Kidney (tissue), 14 donors: ENCODE results near the gene SPHK1. TPM values are rescaled to one million over a fixed set of nuclear protein-coding genes. Genes with fewer than 3 reads are reported as not detected.

ENCODE experiments used
- DNase-seq, 5 donors: peaks; one replicate each; pipeline ENCODE4 v3.0.0-alpha.2; 2013 to 2020
- FAIRE-seq: peaks from 2 replicates; lab custom pipeline; 2012; peaks lifted over from hg19 to GRCh38; lab: Jason Lieb, UNC
- H3K27ac ChIP-seq, 2 donors: one replicate each; pipeline ENCODE4 v1.7.0; 2013; ENCODE audit warnings: low read depth in 2 of 2, low read length in 2 of 2, inconsistent platforms in 1 of 2
- H3K27me3 ChIP-seq: one replicate; pipeline ENCODE4 v1.7.1; 2013; ENCODE audit warnings: low read length, inconsistent platforms; ENCODE audit not compliant: control insufficient read depth, insufficient read depth
- H3K36me3 ChIP-seq, 3 donors: one replicate each; pipeline versions ENCODE4 v1.7.0 to v1.7.1; 2013; ENCODE audit warnings: low read length in 3 of 3, control low read depth in 1 of 3, inconsistent platforms in 1 of 3; ENCODE audit not compliant: insufficient read depth in 3 of 3, control insufficient read depth in 2 of 3
- H3K4me1 ChIP-seq, 3 donors: one replicate each; pipeline versions ENCODE4 v1.7.0 to v1.7.1; 2013; ENCODE audit warnings: low read length in 3 of 3, inconsistent platforms in 1 of 3, low read depth in 1 of 3; ENCODE audit not compliant: control insufficient read depth in 2 of 3, insufficient read depth in 2 of 3
- H3K4me3 ChIP-seq, 3 donors: one replicate each; pipeline versions ENCODE4 v1.7.0 to v1.8.1; 2013; ENCODE audit warnings: low read length in 3 of 3, control low read depth in 1 of 3, inconsistent platforms in 1 of 3
- H3K9ac ChIP-seq, 3 donors: one replicate each; pipeline versions ENCODE4 v1.7.0 to v1.7.1; 2013; ENCODE audit warnings: low read length in 3 of 3, control low read depth in 1 of 3, inconsistent platforms in 1 of 3
- H3K9me3 ChIP-seq, 3 donors: one replicate each; pipeline versions ENCODE4 v1.7.0 to v1.7.1; 2013; ENCODE audit warnings: low read length in 3 of 3, control low read depth in 1 of 3, inconsistent platforms in 1 of 3; ENCODE audit not compliant: control insufficient read depth in 2 of 3, insufficient read depth in 1 of 3
- CTCF ChIP-seq: IDR thresholded peaks from 3 replicates; pipeline ENCODE4 v1.5.1; 2012; ENCODE audit warnings: mild to moderate bottlenecking, moderate library complexity, borderline replicate concordance; ENCODE audit not compliant: insufficient read depth; ENCODE audit errors: extremely low read depth
- intact Hi-C: fragments of 100-400 bp; cut with DNase I; formaldehyde crosslinking; loops from one replicate; pipeline ENCODE4 v1.11.1; 2022
- polyA plus RNA-seq: library from polyadenylated mRNA; stranded (reverse); fragments of 350-450 nt; fragmentation: Illumina TruSeq; extraction: RNeasy Lipid Tissue Mini Kit (QIAGEN cat#74804); gene quantifications from one replicate; pipeline ENCODE4 v1.2.3, GENCODE V29; 2014; ENCODE audit warnings: low read depth, low replicate concordance; ENCODE audit not compliant: insufficient read depth
- total RNA-seq: library from RNA; stranded (reverse); fragmentation: NEBNext Ultra II Directional; extraction: Animal tissue kit (Norgen Biotek cat#: 25700); gene quantifications from one replicate; pipeline ENCODE4 v1.2.1, GENCODE V29; 2021
- donor health status: control.
- donor health status: control.
- donor health status: control.
- donor health status: control.
- donor health status: control.
- donor health status: DM: yes; HTN: yes; CAD: no.
- donor health status: Normal renal cell carcinoma (clear cell type).

SPHK1 gene
- total and polyA plus RNA-seq, 2 donors from 2014 or later: 1.5 to 10.4 TPM

- Histone ChIP-seq H3K9ac (no peak overlapping the region), H3K9me3 (no peaks in the 10 kb centered on the region), H3K27me3 (no peaks in the 10 kb centered on the region), H3K27ac (no peak overlapping the region), H3K36me3 (peaks cover 0 to 12% (median 10%) of the 10 kb centered on the region in 3 donors), H3K4me3 (no peak overlapping the region), H3K4me1 (no peaks in the 10 kb centered on the region)
- FAIRE-seq (no peak), DNase-seq (peak in 1 of 5 donors; percentile 73)
- intact Hi-C loops: no loop called here
- no peak for TF ChIP-seq CTCF
Observed at GRCh38 chr17:76405967-76406647, 21.7 kb downstream of the SPHK1 start.

GRCh38 chr17:76407509-76407908, 23.1 kb downstream of the SPHK1 start:
- intact Hi-C loops: no loop called here
- FAIRE-seq: no peak

GRCh38 chr17:76408037-76408849, 23.8 kb downstream of the SPHK1 start:
- no peak for FAIRE-seq
- no peaks in the 10 kb centered on the region for H3K4me1 ChIP-seq
- no peak overlapping the region for H3K4me3 ChIP-seq
- no peaks in the 10 kb centered on the region for H3K27me3 ChIP-seq
- TF ChIP-seq CTCF: peak; percentile 81
- H3K27ac ChIP-seq: no peak overlapping the region
- DNase-seq: peak in 3 of 5 donors; percentile 65 to 72 (median 70)
- intact Hi-C loops: no loop called here
- no peak overlapping the region for H3K9ac ChIP-seq
- H3K36me3 ChIP-seq: no peaks in the 10 kb centered on the region
- H3K9me3 ChIP-seq: no peaks in the 10 kb centered on the region

More at GRCh38 chr17:76407509-76407908, 23.1 kb downstream of the SPHK1 start:
- Histone ChIP-seq H3K4me1 (no peaks in the 10 kb centered on the region), H3K27me3 (no peaks in the 10 kb centered on the region), H3K27ac (no peak overlapping the region), H3K9me3 (no peaks in the 10 kb centered on the region), H3K36me3 (peaks cover 0 to 5% (median 1%) of the 10 kb centered on the region in 3 donors), H3K9ac (no peak overlapping the region), H3K4me3 (no peak overlapping the region)
- peak in 1 of 5 donors; percentile 18 for DNase-seq
- no peak for TF ChIP-seq CTCF
